ENCODE measurements around the gene HSPBP1. TPM values are rescaled to one million over a fixed set of nuclear protein-coding genes. Genes with fewer than 3 reads are reported as not detected.

The HSPBP1 gene
- total and polyA plus RNA-seq, 2 of the 13 experiments (the other 11 are each of a cell fraction or from before 2014, with no cell fraction given), result 22.3 to 33.7 TPM

- no peak for TF ChIP-seq AKNA (CRISPR knock-in tag; IDR thresholded peaks at IDR 0.05; ENCODE audit: borderline replicate concordance)
- peak; percentile 78; the same call in 1 of the 2 replicates for TF ChIP-seq NFKB2 (CRISPR knock-in tag; IDR thresholded peaks at IDR 0.05; ENCODE audit: borderline replicate concordance)
- TF ChIP-seq NR2F2 (IDR thresholded peaks at IDR 0.05; ENCODE audit: borderline replicate concordance, low read depth), result peak; percentile 38; the same call in 1 of the 2 replicates
- peak; percentile 57; the same call in 1 of the 2 replicates for TF ChIP-seq ZNF343 (CRISPR knock-in tag; IDR thresholded peaks at IDR 0.05)
- TF ChIP-seq ZNF670 (CRISPR knock-in tag; IDR thresholded peaks at IDR 0.05; ENCODE audit: borderline replicate concordance), result peak; percentile 88; the same call in 1 of the 2 replicates
- TF ChIP-seq PAXIP1 (CRISPR knock-in tag; conservative IDR thresholded peaks at IDR 0.05), result peak; percentile 86
- TF ChIP-seq PATZ1 (CRISPR knock-in tag; IDR thresholded peaks at IDR 0.05), result peak; percentile 65
- peak; percentile 72 for TF ChIP-seq RCOR2 (CRISPR knock-in tag; IDR thresholded peaks at IDR 0.05)
- no peak for TF ChIP-seq ZNF776 (CRISPR knock-in tag; IDR thresholded peaks at IDR 0.05)
- no peak for TF ChIP-seq NR3C1 (CRISPR knock-in tag; IDR thresholded peaks at IDR 0.05)
- TF ChIP-seq HNRNPUL1 (IDR thresholded peaks at IDR 0.05; ENCODE audit: low read depth, low read length), result no peak; the same call in 1 of the 2 replicates
- no peak for TF ChIP-seq ZNF570 (CRISPR knock-in tag; IDR thresholded peaks at IDR 0.05; ENCODE audit: borderline replicate concordance)
- peak; percentile 84; the same call in 1 of the 2 replicates for TF ChIP-seq RFXANK (CRISPR knock-in tag; IDR thresholded peaks at IDR 0.05)
- TF ChIP-seq ZNF251 (CRISPR knock-in tag; IDR thresholded peaks at IDR 0.05), result no peak
- TF ChIP-seq PHF20 (CRISPR knock-in tag; IDR thresholded peaks at IDR 0.05), result no peak; the same call in 1 of the 2 replicates
- peak; percentile 8; the same call in 1 of the 2 replicates for TF ChIP-seq HINFP (CRISPR knock-in tag; IDR thresholded peaks at IDR 0.05; ENCODE audit: low read depth)
- TF ChIP-seq ZFP62 (CRISPR knock-in tag; IDR thresholded peaks at IDR 0.05), result no peak
Measured at GRCh38 chr19:55258828-55259539, 20.9 kb downstream of the HSPBP1 start, which contains the start of gene PPP6R1 (continued).

Measured in HepG2 (cell line).